Measurements from ENCODE around the gene TBX2.

DNA sequence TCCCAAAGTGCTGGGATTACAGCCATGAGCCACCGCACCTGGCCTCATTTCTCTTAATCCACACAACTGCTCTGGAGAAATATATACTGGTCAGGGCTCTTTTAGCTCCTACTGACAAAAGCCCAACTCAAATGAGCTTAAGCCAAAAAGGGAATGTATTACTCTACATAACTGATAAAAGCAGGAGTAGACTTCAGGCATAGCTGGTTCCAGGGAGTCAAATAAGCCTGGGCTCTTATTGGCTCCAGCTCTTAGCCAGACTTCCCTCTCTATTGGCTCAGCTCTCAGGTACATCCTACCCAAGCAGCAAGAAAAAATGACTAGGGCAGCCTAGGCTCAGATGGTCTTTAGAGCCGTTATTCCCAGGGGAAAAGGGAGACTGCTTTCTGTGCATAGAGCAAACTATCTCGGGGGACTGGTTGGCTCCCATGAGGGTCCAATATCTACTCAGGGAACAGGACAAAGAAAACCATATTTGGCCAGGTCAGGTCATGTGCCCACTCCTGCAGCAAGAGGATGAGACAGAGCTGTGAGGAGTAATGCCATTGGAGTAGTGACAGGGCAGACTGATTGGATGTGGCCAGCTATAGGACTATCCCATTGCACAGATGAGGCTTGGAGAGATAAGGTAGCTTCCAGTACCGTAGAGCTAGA, 21.2 kb downstream of the TBX2 start:
- TF ChIP-seq, protein P1, sequence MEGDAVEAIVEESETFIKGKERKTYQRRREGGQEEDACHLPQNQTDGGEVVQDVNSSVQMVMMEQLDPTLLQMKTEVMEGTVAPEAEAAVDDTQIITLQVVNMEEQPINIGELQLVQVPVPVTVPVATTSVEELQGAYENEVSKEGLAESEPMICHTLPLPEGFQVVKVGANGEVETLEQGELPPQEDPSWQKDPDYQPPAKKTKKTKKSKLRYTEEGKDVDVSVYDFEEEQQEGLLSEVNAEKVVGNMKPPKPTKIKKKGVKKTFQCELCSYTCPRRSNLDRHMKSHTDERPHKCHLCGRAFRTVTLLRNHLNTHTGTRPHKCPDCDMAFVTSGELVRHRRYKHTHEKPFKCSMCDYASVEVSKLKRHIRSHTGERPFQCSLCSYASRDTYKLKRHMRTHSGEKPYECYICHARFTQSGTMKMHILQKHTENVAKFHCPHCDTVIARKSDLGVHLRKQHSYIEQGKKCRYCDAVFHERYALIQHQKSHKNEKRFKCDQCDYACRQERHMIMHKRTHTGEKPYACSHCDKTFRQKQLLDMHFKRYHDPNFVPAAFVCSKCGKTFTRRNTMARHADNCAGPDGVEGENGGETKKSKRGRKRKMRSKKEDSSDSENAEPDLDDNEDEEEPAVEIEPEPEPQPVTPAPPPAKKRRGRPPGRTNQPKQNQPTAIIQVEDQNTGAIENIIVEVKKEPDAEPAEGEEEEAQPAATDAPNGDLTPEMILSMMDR (IDR thresholded peaks at IDR 0.05) = no peak
- no peak for TF ChIP-seq POLR2A (IDR thresholded peaks at IDR 0.05)
